ENCODE results near the gene PHLPP1.

DNA sequence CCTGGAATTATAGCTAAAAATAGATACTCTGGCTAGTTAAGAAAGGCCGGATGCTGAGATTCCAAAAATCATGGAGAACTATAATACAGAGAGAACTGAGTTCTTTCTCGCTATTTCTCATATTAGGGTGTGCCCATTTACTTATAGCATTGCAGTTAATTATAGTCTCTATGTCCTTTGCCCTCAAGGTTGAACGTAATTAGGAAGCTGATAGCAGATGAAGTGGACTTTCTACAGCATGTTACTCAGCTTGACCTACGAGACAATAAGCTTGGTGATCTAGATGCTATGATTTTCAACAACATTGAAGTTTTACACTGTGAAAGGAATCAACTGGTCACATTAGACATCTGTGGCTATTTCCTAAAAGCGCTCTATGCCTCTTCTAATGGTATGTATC is 187.4 kb downstream of the PHLPP1 start:
- TF ChIP-seq, protein P1, sequence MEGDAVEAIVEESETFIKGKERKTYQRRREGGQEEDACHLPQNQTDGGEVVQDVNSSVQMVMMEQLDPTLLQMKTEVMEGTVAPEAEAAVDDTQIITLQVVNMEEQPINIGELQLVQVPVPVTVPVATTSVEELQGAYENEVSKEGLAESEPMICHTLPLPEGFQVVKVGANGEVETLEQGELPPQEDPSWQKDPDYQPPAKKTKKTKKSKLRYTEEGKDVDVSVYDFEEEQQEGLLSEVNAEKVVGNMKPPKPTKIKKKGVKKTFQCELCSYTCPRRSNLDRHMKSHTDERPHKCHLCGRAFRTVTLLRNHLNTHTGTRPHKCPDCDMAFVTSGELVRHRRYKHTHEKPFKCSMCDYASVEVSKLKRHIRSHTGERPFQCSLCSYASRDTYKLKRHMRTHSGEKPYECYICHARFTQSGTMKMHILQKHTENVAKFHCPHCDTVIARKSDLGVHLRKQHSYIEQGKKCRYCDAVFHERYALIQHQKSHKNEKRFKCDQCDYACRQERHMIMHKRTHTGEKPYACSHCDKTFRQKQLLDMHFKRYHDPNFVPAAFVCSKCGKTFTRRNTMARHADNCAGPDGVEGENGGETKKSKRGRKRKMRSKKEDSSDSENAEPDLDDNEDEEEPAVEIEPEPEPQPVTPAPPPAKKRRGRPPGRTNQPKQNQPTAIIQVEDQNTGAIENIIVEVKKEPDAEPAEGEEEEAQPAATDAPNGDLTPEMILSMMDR (conservative IDR thresholded peaks at IDR 0.05; ENCODE audit: low read depth, low read length), result no peak
- TF ChIP-seq EZH2 (IDR thresholded peaks at IDR 0.05; ENCODE audit: borderline replicate concordance, low read depth, low read length, poor library complexity, severe bottlenecking), result no peak
